ENCODE results near the gene S100P.
"Not testable (repeated sequence)": the region's sequence is repeated elsewhere in the genome, so short reads cannot be mapped to it uniquely, and the experiment has no call there.

Gene S100P

GRCh38 chr4:6699903-6700302, 6.2 kb downstream of the S100P start:
- DNase-seq: no peak

GRCh38 chr4:6701371-6701770, 7.7 kb downstream of the S100P start:
- no peak for DNase-seq

- no peak for DNase-seq
Measured at GRCh38 chr4:6702761-6703160, 9.1 kb downstream of the S100P start.

GRCh38 chr4:6703786-6704185, 10.1 kb downstream of the S100P start:
- DNase-seq: no peak

GRCh38 chr4:6705646-6706045, 12.0 kb downstream of the S100P start:
- no peak for DNase-seq

GRCh38 chr4:6706173-6706572, 12.5 kb downstream of the S100P start:
- no peak for DNase-seq

- peak; percentile 79 for DNase-seq
Measured at GRCh38 chr4:6709230-6710114, 15.8 kb downstream of the S100P start, which contains the start of gene MRFAP1L1. MRFAP1L1 (minus strand) TSS chr4:6709865; CDS start chr4:6709629, 236 bp downstream.

- no peak for DNase-seq
Measured at GRCh38 chr4:6710282-6710681, 16.6 kb downstream of the S100P start.

GRCh38 chr4:6710996-6711395, 17.3 kb downstream of the S100P start:
- DNase-seq: no peak

- DNase-seq: no peak
Measured at GRCh38 chr4:6714954-6715353, 21.3 kb downstream of the S100P start.

- no peak for DNase-seq
Measured at GRCh38 chr4:6715704-6716017, 22.0 kb downstream of the S100P start.

GRCh38 chr4:6716018-6716911, 22.6 kb downstream of the S100P start, which contains the start of gene BLOC1S4:
BLOC1S4 (plus strand) TSS chr4:6716174; CDS start chr4:6716210, 36 bp downstream.
- peak; percentile 35 for DNase-seq

GRCh38 chr4:6716958-6717655, 23.4 kb downstream of the S100P start:
- DNase-seq: no peak

GRCh38 chr4:6718932-6719610, 25.4 kb downstream of the S100P start:
- no peak for DNase-seq

GRCh38 chr4:6719611-6720179, 26.0 kb downstream of the S100P start:
- no peak for DNase-seq

- peak; percentile 13 for DNase-seq
Measured at GRCh38 chr4:6720202-6720699, 26.6 kb downstream of the S100P start.

GRCh38 chr4:6721121-6721520, 27.4 kb downstream of the S100P start:
- no peak for DNase-seq

GRCh38 chr4:6722891-6723290, 29.2 kb downstream of the S100P start:
- DNase-seq: no peak

- no peak for DNase-seq
Measured at GRCh38 chr4:6723851-6724250, 30.2 kb downstream of the S100P start.

- DNase-seq: no peak
Measured at GRCh38 chr4:6724421-6725111, 30.9 kb downstream of the S100P start.

GRCh38 chr4:6725427-6725961, 31.8 kb downstream of the S100P start:
- DNase-seq: not testable (repeated sequence)
